Inflammatory macrophage treated with lipopolysaccharide for 1 hour (primary cell): ENCODE results near the gene FBXO42.

Experiments
- DNase-seq, 2 donors: peaks; one replicate each; pipeline ENCODE4 v3.0.0-alpha.2; 2020 to 2022

FBXO42 gene

DNA sequence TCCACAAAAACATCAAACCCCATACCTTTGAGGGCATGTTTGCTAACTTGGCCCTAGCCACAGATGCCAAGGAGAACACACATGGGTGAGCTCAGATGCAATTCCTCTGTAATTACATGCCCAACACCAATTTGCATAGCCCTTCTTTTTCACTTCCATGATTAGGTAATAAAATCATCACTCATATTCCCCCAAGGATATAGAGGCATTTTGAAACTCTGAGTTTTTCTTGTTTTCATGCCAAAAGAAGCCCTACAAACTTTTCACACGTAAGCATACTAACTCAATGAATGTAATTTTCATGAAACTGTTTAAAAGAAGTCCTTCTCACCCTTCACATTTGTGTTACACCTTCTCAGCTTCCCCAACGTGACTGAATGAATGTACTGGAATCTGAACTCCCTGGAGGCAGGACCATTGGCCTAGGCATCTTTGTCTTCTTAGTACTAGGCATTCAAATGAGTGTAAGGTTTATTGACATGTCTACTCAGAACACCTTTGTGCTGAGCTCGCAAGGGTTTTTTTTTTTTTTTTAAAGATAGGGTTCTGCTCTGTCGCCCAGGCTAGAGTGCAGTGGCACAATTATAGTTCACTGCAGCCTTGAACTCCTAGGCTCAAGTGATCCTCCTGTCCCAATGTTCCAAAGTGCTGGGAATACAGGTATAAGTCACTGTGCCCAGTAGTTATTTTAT, 31.0 kb downstream of the FBXO42 start:
- DNase-seq: peak in 1 of 2 donors; percentile 17

DNA sequence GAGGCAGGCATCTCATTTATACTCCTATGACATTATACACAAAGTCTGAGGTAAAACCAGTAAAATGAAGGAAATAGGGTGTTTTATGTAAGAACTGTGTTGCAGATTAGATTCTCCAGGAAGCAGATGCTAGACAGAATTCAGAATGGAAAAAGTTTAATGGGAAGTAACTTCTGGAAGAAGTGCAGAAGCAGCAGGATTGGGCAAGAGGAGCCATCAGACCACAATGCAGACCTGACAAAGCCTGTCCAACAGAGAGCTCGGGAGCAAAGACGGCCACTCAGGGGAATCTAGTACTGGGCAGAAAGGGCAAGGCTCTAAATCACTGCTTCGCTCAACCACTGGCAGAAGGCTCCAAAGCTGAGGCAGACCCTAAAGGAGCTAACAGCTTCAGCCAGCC, 33.7 kb downstream of the FBXO42 start:
- DNase-seq: peak; percentile 46 to 49

DNA sequence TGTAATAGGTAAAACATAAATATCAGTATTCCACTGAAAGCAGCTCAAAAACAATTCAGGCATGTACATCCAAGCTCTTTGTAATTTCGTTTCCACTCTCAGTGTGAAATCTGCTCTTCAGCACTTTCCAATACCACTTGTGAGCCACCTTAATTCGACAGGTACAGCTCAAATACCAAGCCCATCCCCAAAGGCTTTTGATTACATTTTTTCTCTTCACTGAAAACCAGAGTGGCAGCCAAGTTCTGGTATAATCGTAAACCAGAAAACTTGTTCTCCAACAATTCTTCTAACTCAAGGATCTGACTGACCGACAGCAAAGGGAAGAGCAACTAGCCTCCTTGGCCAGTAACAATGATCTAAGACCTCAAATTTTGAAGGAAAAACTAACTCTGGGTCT, 36.8 kb downstream of the FBXO42 start:
- DNase-seq: no peak

DNA sequence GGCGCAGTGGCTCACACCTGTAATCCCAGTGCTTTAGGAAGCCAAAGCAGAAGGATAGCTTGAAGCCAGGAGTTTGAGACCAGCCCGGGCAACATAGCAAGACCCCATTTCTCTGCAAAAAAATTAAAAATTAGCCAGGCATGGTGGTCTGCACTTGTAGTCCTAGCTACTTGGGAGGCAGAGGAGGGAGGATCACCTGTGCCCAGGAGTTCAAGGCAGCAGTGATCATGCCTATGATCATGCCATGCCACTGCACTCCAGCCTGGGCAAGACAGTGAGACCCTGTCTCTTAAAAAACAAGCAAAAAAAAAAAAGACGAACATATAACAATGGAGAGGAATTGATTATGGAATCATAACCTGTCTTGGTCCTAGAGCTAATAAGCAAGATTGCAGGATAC, 45.1 kb downstream of the FBXO42 start:
- DNase-seq: no peak

DNA sequence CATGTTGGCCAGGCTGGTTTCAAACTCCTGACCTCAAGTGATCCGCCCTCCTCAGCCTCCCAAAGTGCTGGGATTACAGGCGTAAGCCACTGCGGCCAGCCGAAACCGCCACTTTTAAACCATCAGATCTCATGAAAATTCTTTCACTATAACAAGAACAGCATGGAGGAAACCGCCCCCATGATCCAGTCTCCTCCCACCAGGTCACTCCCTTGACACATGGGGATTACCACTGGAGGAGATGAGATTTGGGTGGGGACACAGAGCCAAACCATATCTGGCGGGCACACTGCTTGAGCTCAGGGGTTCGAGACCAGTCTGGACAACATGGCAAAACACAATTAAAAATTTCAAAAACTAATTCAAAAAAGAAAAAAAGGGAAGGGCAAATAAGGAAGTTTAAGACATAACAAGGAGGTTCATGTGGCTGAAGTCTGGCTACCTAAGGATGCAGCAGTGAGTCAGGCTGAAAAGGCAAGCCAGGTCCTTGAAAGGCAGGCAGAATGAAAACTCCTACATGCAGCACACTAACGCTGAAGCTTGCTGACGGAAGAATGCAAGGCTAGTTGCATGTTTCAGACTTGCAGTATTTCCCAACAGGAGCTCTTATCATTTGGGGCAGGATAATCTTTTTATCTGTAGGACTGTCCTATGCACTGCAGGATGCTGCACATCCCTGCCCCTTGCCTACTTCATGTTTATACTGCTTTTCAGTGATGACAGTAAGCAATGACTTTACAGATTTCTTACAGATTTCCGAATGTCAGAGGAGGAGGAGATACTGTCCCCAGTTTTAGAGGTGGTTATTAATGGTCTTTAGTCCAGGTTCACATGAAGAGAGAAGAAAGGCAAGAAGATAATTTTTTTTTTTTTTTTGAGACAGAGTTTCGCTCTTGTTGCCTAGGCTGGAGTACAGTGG, 49.3 kb downstream of the FBXO42 start:
- DNase-seq: peak; percentile 24 to 35

DNA sequence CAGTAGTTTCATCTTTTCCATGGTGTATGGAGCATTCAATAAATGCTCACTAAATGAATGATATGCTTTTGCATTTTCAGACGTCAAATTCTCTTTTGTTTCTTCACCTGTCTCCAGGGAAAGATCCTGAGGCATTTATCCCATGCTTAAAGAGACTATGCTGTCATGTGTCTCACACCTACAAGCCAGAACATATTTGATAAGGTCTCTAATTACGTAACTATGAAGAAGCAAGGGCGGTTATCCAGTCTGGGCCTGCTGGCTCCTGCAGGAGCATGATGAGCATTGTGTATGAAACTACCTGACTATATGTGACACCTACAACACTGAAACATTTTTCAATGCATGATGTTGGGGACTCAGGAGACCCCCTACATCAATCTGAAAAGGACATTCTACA, 51.8 kb downstream of the FBXO42 start:
- DNase-seq: no peak

DNA sequence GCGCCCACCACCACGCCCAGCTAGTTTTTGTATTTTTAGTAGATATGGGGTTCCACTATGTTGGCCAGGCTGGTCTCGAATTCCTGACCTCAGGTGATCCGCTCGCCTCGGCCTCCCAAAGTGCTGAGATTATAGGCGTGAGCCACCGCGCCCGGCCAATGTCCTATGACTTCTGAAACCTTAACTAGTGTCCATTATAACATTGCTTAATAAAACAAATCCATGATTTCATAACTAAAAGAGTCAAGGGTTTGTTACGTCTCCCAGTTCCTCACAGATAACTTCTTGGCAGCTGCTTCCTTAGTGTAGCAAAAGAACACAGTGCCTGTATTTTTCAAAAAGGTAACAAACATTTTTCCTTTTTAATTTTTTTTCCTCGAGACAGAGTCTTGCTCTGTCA, 53.6 kb downstream of the FBXO42 start:
- peak; percentile 60 to 76 for DNase-seq

DNA sequence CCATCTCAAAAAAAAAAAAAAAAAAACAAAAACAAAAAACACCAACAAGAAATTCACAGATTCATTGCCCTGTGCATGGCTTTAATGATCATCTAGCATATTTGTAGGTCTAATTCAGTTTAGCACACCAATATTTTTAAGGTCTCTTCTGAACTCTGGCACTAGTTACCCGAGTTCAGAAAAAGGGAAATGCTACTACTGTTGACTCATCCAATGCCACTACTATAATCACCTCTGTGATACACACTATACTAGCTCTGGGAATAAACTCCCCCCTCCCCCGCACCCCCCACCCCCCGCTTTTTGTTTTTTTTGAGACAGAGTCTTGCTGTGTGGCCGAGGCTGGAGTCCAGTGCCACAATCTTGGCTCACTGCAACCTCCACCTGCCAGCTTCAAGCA, 55.6 kb downstream of the FBXO42 start:
- peak; percentile 42 to 63 for DNase-seq

DNA sequence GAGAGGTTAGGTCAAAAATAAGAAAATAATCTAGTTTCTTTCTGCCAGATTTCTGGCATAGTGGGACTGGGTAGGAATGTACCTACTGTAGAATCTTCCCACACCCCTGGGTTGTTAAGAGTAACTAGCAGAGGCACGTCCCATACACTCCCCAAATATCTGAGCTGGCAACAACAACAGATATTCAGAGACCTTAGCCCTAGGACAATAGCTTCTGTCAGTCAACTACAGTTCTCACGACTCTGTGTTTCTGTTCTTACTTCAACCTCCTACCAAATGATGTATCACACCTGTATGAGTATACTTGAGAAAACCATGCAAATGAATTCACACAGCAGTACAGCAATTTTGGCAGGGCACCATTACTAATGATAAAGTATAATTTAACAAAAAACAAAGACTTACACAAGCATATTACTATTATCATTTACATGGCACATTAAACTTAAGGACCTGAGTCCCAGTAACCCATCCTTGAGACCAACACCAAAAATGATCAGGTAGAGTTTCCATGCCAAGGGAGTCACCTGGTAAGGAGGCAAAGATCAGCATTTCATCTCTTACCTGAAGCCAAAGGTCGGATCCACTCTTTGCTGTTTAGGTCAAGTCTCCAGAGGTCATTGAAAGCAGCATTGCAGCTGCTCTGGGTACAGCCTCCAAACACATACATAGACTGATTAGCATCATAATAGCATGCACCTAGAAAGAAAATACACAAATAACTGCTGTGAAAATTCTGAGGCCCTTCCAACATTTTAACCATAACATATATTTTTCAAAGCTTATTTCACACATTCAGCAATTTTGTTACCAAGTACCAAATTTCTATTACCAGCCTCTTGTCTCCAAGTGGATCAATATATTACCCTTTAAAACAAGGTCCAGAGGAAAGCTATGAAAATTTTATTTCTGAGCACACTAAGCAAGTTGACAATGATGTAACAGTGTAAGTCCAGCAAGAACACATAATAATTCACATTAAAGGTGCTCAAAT, 57.8 kb downstream of the FBXO42 start:
- DNase-seq: no peak

DNA sequence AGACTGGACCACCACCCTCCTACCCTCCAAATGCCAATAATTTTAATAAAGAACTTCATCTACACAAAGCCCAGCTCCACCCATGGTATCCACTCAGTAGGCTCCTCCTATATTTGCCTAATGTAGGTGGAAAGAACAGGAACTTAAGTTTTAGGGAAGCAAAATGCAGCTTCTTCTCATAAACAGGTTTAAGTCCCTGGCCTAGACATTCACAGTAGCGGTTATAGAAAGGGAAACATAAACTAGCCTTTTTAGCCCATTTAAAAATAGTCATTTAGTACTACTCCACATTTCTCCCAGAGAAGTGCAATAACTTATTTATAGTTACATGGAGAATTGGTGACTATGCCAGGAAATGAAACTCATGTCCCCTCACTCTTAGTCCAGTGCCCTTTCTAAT, 58.7 kb downstream of the FBXO42 start:
- peak; percentile 87 to 90 for DNase-seq

DNA sequence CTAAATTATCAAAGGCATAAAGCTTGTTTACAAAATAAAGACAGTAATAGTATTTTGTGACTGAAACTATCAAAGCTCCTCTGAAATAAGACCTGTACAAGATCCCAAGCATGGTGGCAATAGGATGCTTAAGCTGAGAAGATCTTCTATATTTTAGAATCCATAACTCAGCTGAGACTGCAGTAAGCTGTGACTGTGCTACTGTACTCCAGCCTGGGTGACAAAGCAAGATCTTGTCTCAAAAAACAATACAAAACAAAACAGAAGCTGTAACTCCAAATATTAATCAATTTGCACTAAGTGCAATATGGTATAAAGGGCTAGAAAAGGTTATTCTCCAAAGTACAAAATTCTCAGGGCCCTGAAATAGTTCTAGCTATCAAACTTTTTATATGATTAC, 59.5 kb downstream of the FBXO42 start:
- DNase-seq: no peak

DNA sequence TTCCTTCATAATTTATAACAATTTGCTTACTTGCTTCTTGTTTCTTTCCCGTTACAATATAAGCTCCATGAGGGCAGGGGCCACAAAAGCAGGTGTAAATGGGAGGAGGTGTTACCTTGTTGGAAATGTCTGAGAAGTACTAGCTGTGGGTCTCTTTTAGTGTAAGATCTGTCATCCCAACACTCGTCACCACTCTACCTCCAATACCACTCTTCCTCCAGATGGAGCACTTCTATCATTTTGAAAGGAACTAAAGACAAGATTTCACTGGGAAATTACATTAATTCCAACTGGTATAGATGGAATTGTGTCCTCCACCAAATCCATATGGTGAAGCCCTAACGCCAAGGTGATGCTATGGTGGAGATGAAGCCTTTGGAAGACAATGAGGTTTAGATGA, 62.3 kb downstream of the FBXO42 start:
- no peak for DNase-seq

DNA sequence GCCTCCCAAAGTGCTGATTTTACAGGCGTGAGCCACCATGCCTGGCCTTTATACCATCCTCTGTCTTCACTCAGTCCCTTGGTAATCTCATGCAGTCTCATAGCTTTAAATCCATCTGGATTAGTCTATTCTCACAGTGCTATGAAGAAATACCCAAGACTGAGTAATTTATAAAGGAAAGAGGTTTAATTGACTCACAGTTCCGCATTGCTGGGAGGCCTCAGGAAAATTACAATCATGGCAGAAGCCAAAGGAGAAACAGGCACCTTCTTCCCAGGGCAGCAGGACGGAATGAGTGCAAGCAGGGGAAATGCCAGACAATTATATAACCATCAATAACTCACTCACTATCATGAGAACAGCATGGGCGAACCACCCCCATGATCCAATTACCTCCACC, 66.2 kb downstream of the FBXO42 start:
- no peak for DNase-seq

DNA sequence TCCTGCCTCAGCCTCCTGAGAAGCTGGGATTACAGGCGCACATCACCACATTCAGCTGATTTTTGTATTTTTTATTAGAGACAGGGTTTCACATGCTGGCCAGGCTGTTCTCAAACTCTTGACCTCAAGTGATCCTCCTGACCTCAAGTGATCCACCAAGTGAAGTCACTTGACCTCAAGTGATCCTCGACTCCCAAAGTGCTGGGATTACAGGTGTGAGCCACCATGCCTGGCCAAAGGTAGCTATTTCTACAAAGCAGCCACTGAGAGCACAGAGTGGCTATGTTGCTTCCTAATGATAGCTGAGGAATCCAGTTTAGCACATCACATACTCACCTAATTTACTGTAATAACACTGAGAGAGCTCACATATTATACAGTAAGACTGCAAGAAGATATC, 70.5 kb downstream of the FBXO42 start:
- DNase-seq: no peak

DNA sequence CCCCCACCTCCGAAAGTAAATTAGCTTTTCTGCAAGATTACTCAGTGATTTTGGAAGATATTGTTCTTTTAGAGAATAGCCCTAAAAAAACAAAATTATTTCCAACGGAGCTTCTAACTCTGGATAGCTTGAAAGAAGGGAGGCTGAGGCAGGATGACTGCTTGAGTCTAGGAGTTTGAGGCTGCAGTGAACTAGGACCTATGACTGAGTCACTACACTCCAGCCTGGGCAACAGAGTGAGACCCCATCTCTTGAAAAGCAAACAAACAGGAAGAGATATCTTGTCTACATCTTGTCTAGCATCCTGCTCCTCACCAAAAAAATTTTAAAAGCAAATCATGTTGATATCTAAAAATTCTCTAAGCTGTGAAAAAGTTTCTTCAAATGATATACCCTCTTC, 73.1 kb downstream of the FBXO42 start:
- no peak for DNase-seq

DNA sequence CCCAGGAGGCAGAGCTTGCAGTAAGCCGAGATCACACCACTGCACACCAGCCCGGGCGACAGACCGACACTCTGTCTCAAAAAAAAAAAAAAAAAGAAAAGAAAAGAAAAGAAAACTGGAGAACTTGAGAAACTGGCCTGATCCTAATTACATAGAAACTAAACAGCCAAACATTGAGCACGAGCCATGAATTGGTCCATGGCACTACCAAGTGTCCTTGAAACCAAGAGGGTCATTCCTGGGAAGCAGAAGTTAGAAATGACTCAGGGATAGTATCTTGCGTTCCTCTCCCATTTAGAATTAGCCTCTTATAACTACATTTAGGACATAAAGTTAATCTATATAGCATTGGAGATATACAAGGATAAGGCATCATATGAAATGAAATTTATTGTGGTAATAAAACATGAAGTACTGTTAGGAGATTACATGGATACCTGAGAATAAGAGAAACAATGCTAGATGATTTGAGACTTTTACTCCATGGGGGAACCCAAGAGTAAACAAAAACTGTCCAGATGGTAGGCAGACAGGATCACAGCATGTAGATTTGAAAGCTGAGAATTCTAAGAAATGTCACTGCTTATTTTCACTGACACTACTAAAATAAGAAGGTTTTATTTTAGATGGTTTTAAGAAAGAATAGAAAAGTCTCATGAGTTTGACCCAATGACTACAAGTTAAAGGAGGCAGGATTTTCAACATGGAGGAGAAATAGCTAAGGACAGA, 75.8 kb downstream of the FBXO42 start:
- DNase-seq: no peak

DNA sequence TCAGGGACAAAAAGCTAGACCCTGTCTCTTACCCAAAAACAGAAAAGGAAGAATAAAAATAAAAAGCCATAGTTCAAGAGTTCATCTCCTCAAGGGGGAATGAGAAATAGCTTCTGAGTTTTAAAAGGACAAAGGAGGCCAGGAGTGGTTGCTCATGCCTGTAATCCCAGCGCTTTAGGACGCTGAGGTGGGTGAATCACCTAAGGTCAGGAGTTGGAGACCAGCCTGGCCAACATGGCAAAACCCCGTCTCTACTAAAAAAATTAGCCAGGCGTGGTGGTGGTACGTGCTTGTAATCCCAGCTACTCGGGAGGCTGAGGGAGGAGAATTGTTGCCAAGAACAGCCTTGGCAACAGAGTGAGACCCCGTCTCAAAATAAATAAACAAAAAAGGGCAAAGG, 76.7 kb downstream of the FBXO42 start:
- no peak for DNase-seq

DNA sequence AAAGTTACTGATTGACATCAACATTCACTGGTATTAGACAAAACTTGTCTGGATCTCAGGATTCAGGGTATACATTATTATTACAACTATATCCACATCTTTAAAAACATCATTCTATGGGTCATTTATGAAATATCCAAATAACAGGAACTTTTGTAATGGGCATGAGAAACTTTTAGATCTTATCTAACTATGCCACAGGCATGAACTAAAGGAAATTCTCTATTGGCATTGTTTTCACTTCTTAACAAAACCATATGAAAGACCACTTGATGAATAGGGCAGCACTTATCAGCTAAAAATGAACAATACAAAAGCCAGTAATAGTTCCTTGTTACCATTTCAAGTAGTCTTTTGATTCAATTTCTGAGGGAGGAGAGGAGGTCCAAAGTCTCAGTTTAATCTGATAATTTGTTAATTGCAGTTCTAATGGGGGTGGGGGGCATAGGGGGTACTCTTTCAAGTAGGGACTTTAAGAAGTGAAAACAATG, 84.5 kb downstream of the FBXO42 start:
- no peak for DNase-seq

DNA sequence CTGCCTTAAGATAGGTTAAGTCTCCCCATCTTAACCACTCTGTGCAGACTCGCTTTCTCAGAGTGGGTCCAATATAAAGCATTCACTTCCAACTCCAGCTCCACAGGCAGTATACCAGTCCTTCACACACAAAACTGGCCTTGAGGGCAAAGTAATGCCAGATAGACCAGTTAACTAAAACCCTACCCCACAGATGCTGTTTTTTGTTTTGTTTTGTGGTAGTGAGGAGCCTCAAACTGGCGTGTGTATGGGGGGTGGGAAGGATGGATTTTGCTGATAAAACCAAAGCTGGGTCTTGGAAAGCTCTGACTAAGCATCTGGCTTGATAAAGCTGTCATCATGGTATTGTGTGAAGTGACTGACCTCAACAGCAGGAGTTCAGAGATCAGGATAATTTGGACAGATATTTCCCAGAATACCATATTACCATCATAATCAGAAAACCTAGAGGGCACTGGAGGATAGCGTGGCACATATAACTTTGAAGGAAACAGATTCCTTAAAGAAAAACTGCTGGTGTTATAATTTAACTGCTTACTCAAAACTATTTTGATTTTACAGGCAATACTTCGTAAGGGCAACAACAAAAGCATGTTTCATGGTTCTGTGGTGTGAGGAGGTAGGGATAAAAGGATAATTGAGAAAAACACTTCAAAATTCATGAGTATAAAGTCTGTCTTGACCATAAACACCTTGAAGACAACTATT, 85.7 kb downstream of the FBXO42 start:
- DNase-seq: no peak

DNA sequence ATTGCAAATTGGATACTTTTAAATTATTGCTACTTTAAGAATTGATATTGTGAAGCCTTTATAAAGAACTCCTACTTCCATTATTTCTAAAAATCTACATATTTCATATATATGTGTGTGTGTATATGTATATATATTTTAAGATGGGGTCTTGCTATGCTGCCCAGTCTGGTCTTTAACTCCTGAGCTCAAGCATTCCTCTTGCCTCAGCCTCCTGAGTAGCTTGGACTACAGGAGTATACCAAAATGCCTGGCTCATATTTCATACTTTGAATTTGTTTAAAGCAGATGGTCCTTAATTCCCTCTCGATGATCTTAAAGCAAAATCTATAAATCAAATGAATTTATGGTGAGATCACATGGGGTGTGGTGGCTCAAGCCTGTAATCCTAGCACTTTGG, 90.2 kb downstream of the FBXO42 start:
- no peak for DNase-seq

DNA sequence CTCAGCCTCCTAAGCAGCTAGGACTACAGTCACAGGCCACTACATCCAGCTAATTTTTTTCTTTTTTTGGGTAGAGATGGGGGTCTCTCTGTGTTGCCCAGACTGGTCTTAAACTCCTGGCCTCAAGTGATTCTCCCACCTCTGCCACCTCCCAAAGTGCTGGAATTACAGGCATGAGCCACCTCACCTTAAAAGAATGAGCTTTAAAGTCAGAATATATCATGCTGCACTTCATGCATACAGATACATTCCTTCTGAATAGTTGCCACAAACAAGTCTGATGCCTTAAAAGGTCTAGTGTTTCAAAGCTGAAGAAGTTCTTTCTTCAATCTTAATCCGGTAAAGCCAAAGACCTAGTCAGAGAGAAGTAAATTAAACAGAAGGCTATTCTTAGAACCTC, 91.5 kb downstream of the FBXO42 start:
- DNase-seq: no peak
